GM10847 (cell line): ENCODE measurements around the gene MAPK7.

Experiments
- POLR2A ChIP-seq: IDR thresholded peaks from 2 replicates; pipeline ENCODE4 v1.6.1; 2011; ENCODE audit not compliant: insufficient read length; ENCODE audit errors: extremely low read depth

Gene MAPK7

DNA sequence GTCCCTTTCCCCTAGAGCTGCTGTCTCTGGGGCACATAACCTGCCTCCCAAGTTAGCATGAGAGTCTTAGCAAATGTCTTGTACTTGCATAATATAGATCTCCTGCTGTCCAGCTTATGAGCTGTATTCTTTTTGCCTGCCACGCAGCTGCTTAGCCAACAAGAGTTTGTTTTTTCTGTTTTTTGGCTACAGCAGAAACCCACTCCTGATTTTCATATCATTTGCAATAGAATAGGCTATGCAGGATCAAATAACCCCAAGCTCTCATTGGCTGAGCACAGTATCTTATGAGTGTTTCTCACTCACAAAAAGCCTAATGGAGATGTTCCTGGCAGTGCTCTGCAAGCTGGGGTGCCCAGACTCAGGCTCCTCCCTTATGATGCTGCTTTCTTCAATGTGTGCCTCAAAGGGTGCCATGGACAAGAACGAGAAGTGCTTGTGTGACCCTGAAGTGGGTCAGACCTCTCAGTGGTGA is 38.9 kb upstream of the MAPK7 start:
- no peak for TF ChIP-seq POLR2A

GRCh38 chr17:19341211-19341631 is 37.1 kb upstream of the MAPK7 start:
- no peak for TF ChIP-seq POLR2A

DNA sequence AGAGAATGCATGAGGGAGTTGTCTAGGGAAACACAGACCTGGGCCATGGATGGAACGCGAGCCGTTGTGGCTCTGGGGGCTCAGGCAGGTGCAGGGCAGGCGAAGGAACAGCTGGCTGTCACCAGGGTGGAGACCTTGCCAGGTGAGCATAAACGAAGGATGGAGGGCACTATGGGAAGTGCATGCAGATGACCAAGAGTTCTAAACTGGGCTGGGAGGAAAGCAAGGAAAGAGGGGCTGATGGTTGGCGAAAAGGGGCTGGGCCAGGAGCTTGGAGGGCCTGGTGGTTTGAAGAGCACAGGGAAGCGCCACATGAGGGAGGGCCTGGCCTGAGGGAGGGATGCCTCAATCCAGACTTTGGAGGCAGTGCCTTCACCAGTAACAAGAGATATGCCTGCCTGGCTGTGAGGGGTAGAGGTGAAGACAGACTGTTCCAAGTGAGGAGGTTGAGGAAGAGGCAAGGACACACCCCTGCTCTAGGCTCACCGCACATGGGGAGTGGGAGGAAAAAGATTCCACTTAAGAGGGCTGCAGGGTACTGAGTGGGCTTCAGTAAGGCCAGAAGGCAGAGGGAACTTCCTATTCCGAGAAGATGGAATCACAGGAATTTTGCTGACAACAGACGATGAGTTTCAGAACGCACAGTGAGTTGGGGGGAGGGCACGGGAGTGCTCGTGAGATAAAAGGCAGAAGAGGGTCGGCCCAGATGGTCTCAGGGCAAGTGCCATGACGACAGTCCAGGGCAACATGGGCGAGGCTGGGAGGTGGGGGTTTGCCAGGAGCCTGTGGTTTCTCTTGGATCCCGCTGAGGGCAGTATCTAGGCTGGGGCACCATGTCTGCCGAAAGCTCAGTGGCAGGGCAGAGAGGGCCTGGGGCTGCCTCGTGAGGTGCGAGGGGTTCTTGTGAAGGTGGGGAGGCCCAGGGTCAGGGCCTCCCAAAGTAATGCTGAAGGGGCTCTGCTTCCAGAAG is 36.4 kb upstream of the MAPK7 start:
- TF ChIP-seq POLR2A, result no peak

DNA sequence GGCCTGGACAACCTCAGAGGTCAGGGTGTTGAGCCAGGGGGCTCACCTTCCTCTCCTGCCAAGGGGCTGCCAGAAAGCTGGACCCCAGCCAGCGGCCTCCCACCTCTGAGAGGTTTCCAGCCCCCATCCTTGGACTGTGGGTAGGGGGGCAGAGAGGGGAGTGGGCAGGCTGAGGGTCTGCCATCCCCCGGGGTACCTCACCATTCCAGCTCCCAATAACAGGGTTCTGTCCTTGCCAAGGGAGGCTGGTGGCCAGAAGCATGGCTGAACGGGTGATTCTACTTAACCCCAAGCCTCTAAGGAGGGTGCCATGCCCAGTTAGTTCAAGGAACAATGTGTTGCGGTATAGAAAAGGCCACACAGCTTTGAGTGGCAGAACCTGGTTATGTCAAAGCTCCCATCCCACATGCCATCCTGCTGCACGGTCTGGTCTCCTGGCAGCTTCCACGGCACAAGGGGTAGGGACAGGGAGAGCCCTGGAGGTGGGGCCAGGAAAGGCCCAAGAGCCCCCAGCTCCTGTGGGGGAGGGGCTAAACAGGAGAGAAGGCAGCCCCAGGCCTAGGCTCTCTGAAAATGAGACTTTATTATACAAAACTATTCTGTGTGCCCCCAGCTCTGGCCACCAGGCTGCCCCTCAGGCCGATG is 35.6 kb upstream of the MAPK7 start:
- no peak for TF ChIP-seq POLR2A

- TF ChIP-seq POLR2A, result no peak
Observed at GRCh38 chr17:19343256-19343630, 35.1 kb upstream of the MAPK7 start.

- no peak for TF ChIP-seq POLR2A
Observed at GRCh38 chr17:19343671-19344151, 34.6 kb upstream of the MAPK7 start.

DNA sequence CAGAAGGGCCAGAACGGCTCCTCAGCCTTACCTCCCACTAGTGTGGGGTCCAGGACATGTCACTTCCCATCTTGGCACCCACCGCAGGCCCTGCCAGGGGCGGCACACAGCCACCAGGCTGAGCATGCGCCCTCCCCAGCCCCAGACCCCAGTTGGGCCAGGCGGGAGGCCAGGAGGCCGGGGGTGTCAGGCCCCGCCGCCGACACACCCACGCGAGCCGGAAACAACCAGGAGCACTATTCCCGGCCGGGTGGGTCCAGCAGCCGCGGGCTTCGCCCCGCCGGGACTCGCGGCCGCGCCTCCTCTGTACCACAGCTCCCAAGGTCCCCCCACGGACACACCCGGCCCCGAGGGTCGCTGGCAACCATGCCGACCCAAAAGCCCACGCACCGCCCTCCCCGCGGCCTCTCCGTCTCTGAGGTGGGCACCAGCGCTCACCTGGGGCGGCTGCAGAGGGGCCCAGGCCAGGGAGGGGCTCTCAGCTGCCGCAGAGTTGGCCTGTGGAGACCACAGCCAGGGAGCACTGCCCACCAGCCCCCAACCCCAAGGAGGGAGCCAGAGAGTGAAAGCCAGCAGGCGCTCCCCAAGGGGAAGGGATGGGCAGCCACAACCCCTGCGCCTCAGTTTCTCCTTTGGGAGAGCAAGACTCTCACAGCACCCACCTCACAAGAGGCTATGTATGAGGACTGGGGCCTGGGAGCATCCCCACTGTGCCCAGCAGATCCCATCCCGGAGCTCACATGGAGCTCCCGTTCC is 33.8 kb upstream of the MAPK7 start:
- no peak for TF ChIP-seq POLR2A

GRCh38 chr17:19345067-19345460 is 33.2 kb upstream of the MAPK7 start:
- no peak for TF ChIP-seq POLR2A

GRCh38 chr17:19345486-19346350 is 32.6 kb upstream of the MAPK7 start:
- TF ChIP-seq POLR2A, result no peak

DNA sequence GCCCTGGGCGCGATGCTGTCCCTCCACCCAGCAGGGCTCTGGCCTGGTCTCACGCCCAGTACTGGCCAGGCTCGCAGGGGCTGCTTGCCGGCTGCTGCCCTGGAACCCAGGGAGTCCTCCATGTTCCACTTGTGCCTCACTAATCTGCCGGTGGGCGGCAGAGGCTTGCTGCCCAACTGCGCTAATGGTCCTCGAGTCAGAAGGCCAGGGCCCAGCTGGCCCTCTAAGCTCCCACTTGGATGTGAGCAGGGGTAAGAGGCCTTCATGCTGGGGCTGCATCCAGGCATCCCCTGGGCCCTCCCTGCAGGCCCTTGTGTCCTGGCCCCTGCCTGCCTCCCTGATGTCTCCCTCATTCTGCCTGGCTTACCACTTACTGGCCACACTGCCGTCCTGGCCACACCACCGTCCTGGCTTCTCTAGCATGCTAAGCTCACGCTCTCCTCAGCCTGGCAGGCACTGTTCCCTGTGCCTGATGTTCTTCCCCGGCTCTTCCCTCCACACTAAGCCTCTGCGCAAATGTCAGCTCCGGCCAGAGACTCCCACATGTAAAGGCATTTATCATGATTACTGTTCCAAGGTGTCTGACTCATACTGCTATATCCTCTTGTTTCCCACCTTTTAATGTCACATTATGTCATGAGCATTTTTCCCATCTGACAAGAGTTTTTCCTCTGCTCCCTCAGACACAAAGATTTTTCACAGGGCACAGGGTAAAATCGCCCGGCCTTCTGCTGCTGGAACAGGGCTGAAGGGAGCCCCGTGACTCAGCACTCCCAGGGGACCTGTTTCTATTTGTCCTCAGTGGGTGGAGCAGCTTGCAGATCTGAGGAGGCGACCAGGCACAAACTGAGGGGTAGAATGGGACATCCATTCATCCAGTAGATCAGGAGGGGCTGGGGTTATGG is 31.7 kb upstream of the MAPK7 start:
- TF ChIP-seq POLR2A, result no peak

DNA sequence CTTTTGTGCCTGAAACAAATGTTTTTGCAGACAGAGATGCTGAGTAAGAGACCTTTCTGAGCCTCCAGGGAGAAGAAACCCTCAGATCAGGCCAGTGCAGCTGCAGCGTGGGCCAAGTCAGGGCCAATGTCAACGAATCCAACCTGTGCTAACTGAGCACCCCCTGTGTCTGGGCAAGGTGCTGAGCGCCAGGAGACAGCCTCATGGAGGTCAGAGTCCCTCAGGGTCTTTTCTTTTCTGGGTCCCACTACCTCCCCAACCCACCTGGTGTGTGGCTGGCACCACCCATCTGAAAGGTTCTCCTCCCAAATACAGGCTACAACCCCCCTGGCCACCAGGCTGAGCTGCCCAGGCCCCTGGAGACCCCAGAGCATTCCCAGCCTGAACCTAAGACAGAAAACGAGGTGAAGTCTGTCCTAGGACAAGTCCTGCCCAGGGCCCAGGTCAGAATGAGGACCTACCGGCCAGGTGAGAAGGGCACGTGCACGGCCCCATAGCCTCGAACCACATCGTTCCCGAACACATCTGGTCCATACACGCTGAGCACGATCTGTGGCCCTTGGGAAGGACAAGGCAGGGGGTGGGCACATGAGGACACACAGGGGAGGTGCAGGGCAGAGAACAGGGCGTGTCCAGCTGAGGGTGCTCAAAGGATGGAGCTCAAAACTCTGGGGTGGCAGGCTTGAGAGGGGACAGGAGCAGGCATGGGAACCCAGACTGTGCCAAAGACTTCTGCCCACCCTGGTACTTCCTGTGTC is 30.8 kb upstream of the MAPK7 start:
- no peak for TF ChIP-seq POLR2A

DNA sequence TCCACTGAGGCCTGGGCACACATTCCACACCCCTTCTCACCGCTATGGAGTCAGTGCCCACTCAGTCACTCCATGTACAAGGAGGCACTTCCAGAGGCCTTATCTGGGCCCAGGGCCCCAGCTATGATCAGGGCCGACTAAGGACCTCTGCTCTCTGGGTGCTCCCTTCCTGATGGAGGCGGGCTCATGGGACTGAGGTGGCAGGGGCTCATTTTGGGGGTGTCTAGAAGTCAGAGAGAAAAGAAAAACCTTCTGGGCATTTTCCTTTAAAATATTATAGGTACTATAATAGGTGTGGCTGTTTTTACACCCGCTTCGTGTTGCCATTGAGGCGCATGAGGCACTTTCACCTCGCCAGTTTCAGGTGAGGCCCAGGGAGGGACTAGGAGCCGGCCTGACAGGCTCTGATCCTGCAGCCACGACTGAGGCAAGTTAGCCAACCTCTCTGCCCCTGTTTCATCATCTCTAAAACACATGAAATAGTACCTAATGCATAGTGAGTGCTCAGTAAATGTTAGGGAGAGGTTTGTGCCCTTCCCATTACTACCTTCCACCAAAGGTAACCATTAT is 30.1 kb upstream of the MAPK7 start:
- no peak for TF ChIP-seq POLR2A
